ENCODE measurements around the gene ST8SIA5. TPM values are rescaled to one million over a fixed set of nuclear protein-coding genes. Genes with fewer than 3 reads are reported as not detected.

Gene ST8SIA5
- polyA plus RNA-seq, 1 of the 3 experiments (the other 2 are of a cell fraction): 0.08 TPM

- Histone ChIP-seq H3K4me3 (ENCODE audit: low read depth in 2 of 2, low read length in 1 of 2) (no peak overlapping the region), H4K20me1 (ENCODE audit: insufficient read depth) (no peaks in the 10 kb centered on the region), H3K9ac (no peak overlapping the region), H3K9me2 (no peaks in the 10 kb centered on the region), H2AFZ (ENCODE audit: low read depth) (no peak overlapping the region), H3K27ac (ENCODE audit: low read depth in 2 of 2, low read length in 1 of 2) (no peak overlapping the region), H3F3A (replicated peaks; ENCODE audit: insufficient read depth) (no peaks in the 10 kb centered on the region), H3K36me3 (replicated peaks in 1 of 2; ENCODE audit: control insufficient read depth in 1 of 2, insufficient read depth in 2 of 2, low read length in 1 of 2) (no peaks in the 10 kb centered on the region), H3K79me2 (ENCODE audit: insufficient read depth) (no peaks in the 10 kb centered on the region), H3K27me3 (ENCODE audit: insufficient read depth) (no peaks in the 10 kb centered on the region), H3K4me1 (ENCODE audit: control insufficient read depth in 1 of 2, insufficient read depth in 2 of 2, low read depth in 1 of 2, low read length in 1 of 2) (peaks cover 0 to 22% of the 10 kb centered on the region in 2 experiments; a peak in 1 of 4 replicates), H3K9me3 (no peaks in the 10 kb centered on the region), H3K4me2 (no peak overlapping the region)
- CTCF ChIA-PET: no interaction called here
- no peak for DNase-seq
- POLR2A ChIA-PET: no interaction called here
- TF ChIP-seq PBX3 (IDR thresholded peaks at IDR 0.05): no peak
- TF ChIP-seq NRF1 (IDR thresholded peaks at IDR 0.05; ENCODE audit: low read depth, low read length): no peak
- no peak for TF ChIP-seq TAF1 (IDR thresholded peaks at IDR 0.05; ENCODE audit: borderline replicate concordance, low read depth, low read length)
- TF ChIP-seq SMC3 (IDR thresholded peaks at IDR 0.05; ENCODE audit: low read depth, low read length): no peak
- no peak for TF ChIP-seq YY1 (IDR thresholded peaks at IDR 0.05; ENCODE audit: low read depth)
- TF ChIP-seq CTCF (IDR thresholded peaks at IDR 0.05): no peak
- no peak for TF ChIP-seq SIN3A (IDR thresholded peaks at IDR 0.05; ENCODE audit: borderline replicate concordance, low read depth, low read length)
- TF ChIP-seq JUND (IDR thresholded peaks at IDR 0.05): no peak
- TF ChIP-seq MAX (IDR thresholded peaks at IDR 0.05; ENCODE audit: low read depth): no peak
- no peak for TF ChIP-seq FOSL2 (IDR thresholded peaks at IDR 0.05; ENCODE audit: borderline replicate concordance, low read depth)
- TF ChIP-seq POLR2AphosphoS5 (IDR thresholded peaks at IDR 0.05; ENCODE audit: low read depth, low read length): no peak
- no peak for TF ChIP-seq FOXM1 (IDR thresholded peaks at IDR 0.05; ENCODE audit: low read depth)
- TF ChIP-seq MXI1 (IDR thresholded peaks at IDR 0.05; ENCODE audit: low read depth, low read length): no peak
- TF ChIP-seq RXRA (IDR thresholded peaks at IDR 0.05; ENCODE audit: borderline replicate concordance, low read depth): no peak
- TF ChIP-seq EZH2phosphoT487 (IDR thresholded peaks at IDR 0.05; ENCODE audit: borderline replicate concordance, low read depth): no peak
- 19% methylated on average over 3 of the region's 3 CpGs for WGBS (ENCODE audit: low lambda C conversion rate)
These were observed 137.3 kb downstream of the ST8SIA5 start for GRCh38 chr18:46619559-46619958.

Small RNA genes within 50 kb of the gene (small RNA-seq; reads per million reads assigned to genes)
- gene AC090311.1: 0 reads per million in 7 experiments

Other genes starting within 250 kb of the ST8SIA5 start
- not detected in 2 replicates for gene LOXHD1, start 99.8 kb downstream of the ST8SIA5 start, polyA plus RNA-seq (2012; rRNA removed)
- gene PIAS2, start 160.5 kb upstream of the ST8SIA5 start, polyA plus RNA-seq (2012; rRNA removed): 5.1 and 9.0 TPM in 2 replicates
- gene KATNAL2, start 160.5 kb upstream of the ST8SIA5 start, polyA plus RNA-seq (2012; rRNA removed): 6.5 and 8.2 TPM in 2 replicates

Data from SK-N-SH (cell line).